ENCODE data around the gene SCYGR4. TPM values are rescaled to one million over a fixed set of nuclear protein-coding genes. Genes with fewer than 3 reads are reported as not detected.

SCYGR4 gene
- total RNA-seq, 2 experiments from 2014 or later = not detected

GRCh38 chr2:227613272-227613660 is 4.0 kb upstream of the SCYGR4 start:
- POLR2A ChIA-PET = no interaction called here

DNA sequence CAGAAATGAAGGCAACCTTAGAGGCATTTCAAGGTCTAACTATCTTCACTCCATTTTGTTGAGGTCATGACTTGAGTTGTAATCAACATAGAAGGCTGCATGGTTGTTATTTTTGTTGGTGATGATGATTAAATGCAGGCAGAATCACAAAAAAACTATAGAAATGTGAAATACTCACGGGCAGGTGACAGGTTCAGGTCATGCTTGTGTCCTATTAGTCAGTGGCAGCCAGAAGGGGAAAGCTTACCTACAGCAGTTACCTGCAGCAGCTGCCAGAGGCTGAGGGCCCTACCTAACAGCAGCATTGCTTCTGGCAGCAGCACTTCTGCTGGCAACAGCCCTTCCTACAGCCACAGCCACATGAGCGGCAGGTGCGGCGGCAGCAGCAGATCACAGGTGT is 3.1 kb upstream of the SCYGR4 start:
- intact Hi-C loops (cut with micrococcal nuclease) = no loop called here
- no peak for ATAC-seq
- Mint-ChIP-seq H3K9me3 (no peaks in the 10 kb centered on the region), H3K36me3 (ENCODE audit: low read depth) (no peaks in the 10 kb centered on the region), H3K4me1 (ENCODE audit: low read depth) (peaks cover 4% of the 10 kb centered on the region), H3K27ac (no peak overlapping the region), H3K4me3 (no peak overlapping the region), H3K27me3 (peaks cover 16% of the 10 kb centered on the region)
- ChIA-PET POLR2A (no interaction called here), CTCF (no interaction called here)
- TF ChIP-seq, protein P1, sequence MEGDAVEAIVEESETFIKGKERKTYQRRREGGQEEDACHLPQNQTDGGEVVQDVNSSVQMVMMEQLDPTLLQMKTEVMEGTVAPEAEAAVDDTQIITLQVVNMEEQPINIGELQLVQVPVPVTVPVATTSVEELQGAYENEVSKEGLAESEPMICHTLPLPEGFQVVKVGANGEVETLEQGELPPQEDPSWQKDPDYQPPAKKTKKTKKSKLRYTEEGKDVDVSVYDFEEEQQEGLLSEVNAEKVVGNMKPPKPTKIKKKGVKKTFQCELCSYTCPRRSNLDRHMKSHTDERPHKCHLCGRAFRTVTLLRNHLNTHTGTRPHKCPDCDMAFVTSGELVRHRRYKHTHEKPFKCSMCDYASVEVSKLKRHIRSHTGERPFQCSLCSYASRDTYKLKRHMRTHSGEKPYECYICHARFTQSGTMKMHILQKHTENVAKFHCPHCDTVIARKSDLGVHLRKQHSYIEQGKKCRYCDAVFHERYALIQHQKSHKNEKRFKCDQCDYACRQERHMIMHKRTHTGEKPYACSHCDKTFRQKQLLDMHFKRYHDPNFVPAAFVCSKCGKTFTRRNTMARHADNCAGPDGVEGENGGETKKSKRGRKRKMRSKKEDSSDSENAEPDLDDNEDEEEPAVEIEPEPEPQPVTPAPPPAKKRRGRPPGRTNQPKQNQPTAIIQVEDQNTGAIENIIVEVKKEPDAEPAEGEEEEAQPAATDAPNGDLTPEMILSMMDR (IDR thresholded peaks at IDR 0.05) = no peak
- no peak for DNase-seq

More at GRCh38 chr2:227613272-227613660, 4.0 kb upstream of the SCYGR4 start:
- no peaks in the 10 kb centered on the region for H3K36me3 Mint-ChIP-seq (ENCODE audit: low read depth)
- DNase-seq = no peak
- no peak overlapping the region for H3K27ac Mint-ChIP-seq
- H3K4me3 Mint-ChIP-seq = no peak overlapping the region
- peaks cover 24% of the 10 kb centered on the region for H3K27me3 Mint-ChIP-seq
- no peaks in the 10 kb centered on the region for H3K9me3 Mint-ChIP-seq
- TF ChIP-seq, protein P1 (IDR thresholded peaks at IDR 0.05) = no peak
- no peak for ATAC-seq
- intact Hi-C loops (cut with micrococcal nuclease) = no loop called here
- CTCF ChIA-PET = no interaction called here
- peaks cover 13% of the 10 kb centered on the region for H3K4me1 Mint-ChIP-seq (ENCODE audit: low read depth)

- H3K4me3 Mint-ChIP-seq = no peak within 1 kb of the TSS
- CTCF ChIA-PET = no interaction called here
- H3K27me3 Mint-ChIP-seq = peaks cover 13% of the 10 kb centered on the region
- no peak for ATAC-seq
- no peaks in the 10 kb centered on the region for H3K36me3 Mint-ChIP-seq (ENCODE audit: low read depth)
- TF ChIP-seq, protein P1 (IDR thresholded peaks at IDR 0.05) = no peak
- POLR2A ChIA-PET = no interaction called here
- H3K4me1 Mint-ChIP-seq (ENCODE audit: low read depth) = peaks cover 4% of the 10 kb centered on the region
- no peak within 1 kb of the TSS for H3K27ac Mint-ChIP-seq
- no peaks in the 10 kb centered on the region for H3K9me3 Mint-ChIP-seq
- DNase-seq = no peak
- intact Hi-C loops (cut with micrococcal nuclease) = no loop called here
Observed at GRCh38 chr2:227614740-227615139, 2.6 kb upstream of the SCYGR4 start, which contains the start of gene SCYGR3. Gene SCYGR3 (minus strand): TSS chr2:227614840. CDS start chr2:227614840, 0 bp downstream.

- Mint-ChIP-seq H3K36me3 (ENCODE audit: low read depth) (no peaks in the 10 kb centered on the region), H3K4me1 (ENCODE audit: low read depth) (peaks cover 2% of the 10 kb centered on the region), H3K27ac (no peak overlapping the region), H3K9me3 (no peaks in the 10 kb centered on the region), H3K4me3 (no peak overlapping the region), H3K27me3 (peaks cover 11% of the 10 kb centered on the region)
- DNase-seq = no peak
- intact Hi-C loops (cut with micrococcal nuclease) = no loop called here
- TF ChIP-seq, protein P1 (IDR thresholded peaks at IDR 0.05) = no peak
- no peak for ATAC-seq
- POLR2A ChIA-PET = no interaction called here
- CTCF ChIA-PET = no interaction called here
Observed at GRCh38 chr2:227615181-227615580, 2.1 kb upstream of the SCYGR4 start.

GRCh38 chr2:227615906-227616305 is 1.4 kb upstream of the SCYGR4 start:
- no peak overlapping the region for H3K27ac Mint-ChIP-seq
- intact Hi-C loops (cut with micrococcal nuclease) = no loop called here
- ChIA-PET POLR2A (no interaction called here), CTCF (no interaction called here)
- no peaks in the 10 kb centered on the region for H3K36me3 Mint-ChIP-seq (ENCODE audit: low read depth)
- H3K9me3 Mint-ChIP-seq = no peaks in the 10 kb centered on the region
- TF ChIP-seq, protein P1 (IDR thresholded peaks at IDR 0.05) = no peak
- ATAC-seq (no peak), DNase-seq (no peak)
- H3K4me1 Mint-ChIP-seq (ENCODE audit: low read depth) = no peaks in the 10 kb centered on the region
- H3K4me3 Mint-ChIP-seq = no peak overlapping the region
- peaks cover 11% of the 10 kb centered on the region for H3K27me3 Mint-ChIP-seq

Measured in activated CD8-positive, alpha-beta T cell treated with anti-CD3 and anti-CD28 coated beads for 36 hours (primary cell).